GM23338 (cell line): ENCODE data around the gene TMEM135.

Experiments
- CREB1 ChIP-seq: fragments of 250-450 bp; sonication (Bioruptor Pico); IDR thresholded peaks from 2 replicates; pipeline ENCODE4 v1.5.0; 2020; ENCODE audit warnings: low read depth, mild to moderate bottlenecking, moderate library complexity
- CTCF ChIP-seq, 2 experiments: fragments of 200-600 bp in 1 of 2; sonication (generic) in 1 of 2; conservative IDR thresholded peaks; 2 replicates each; pipeline versions ENCODE4 v1.5.1 to v1.6.1; 2016 to 2017; ENCODE audit warnings: antibody characterized with exemption in 2 of 2, low read depth in 2 of 2, mild to moderate bottlenecking in 2 of 2, moderate library complexity in 1 of 2
- ETS1 ChIP-seq: IDR thresholded peaks from 2 replicates; pipeline ENCODE4 v1.6.1; 2016; ENCODE audit warnings: antibody characterized with exemption
- EZH2 ChIP-seq: fragments of 200-600 bp; sonication (generic); IDR thresholded peaks from one replicate; pipeline ENCODE4 v1.8.0; 2017; ENCODE audit warnings: antibody characterized with exemption, mild to moderate bottlenecking, low read depth; ENCODE audit not compliant: unreplicated experiment
- EZH2phosphoT487 ChIP-seq: fragments of 200-600 bp; sonication (generic); IDR thresholded peaks from one replicate; pipeline ENCODE4 v1.8.1; 2018; ENCODE audit warnings: antibody characterized with exemption; ENCODE audit not compliant: unreplicated experiment
- JUNB ChIP-seq: IDR thresholded peaks from one replicate; pipeline ENCODE4 v1.6.1; 2016; ENCODE audit warnings: antibody characterized with exemption; ENCODE audit not compliant: unreplicated experiment
- POLR2AphosphoS5 ChIP-seq: IDR thresholded peaks from 2 replicates; pipeline ENCODE4 v1.6.1; 2016; ENCODE audit warnings: antibody characterized with exemption, low read depth
- REST ChIP-seq: IDR thresholded peaks from one replicate; pipeline ENCODE4 v1.6.1; 2018; ENCODE audit warnings: antibody characterized with exemption; ENCODE audit not compliant: unreplicated experiment
- ZNF331 ChIP-seq: fragments of 250-450 bp; sonication (Bioruptor Pico); IDR thresholded peaks from 2 replicates; pipeline ENCODE4 v1.5.0; 2020; ENCODE audit warnings: low read depth, mild to moderate bottlenecking, moderate library complexity

DNA sequence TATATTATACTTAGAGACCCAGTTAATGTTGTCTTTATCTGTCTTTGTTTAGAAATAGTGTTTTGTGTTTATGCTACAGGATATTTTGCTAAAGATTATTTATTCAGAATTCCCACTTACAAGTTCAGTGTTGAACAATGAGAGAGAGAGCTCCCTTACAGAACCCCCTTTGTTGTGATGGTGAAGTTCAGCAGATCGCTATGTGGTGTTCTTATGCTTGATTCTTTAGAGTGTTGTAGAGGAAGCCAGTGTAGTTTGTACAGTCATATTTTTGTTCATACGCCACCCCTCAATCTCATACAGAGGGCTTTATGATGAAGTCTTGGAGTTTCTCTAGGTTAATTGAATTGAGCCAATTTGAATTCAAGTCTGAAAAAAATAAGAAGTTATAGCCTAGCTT lies 150.2 kb downstream of the TMEM135 start:
- TF ChIP-seq POLR2AphosphoS5 (no peak), CREB1 (CRISPR knock-in tag) (no peak), CTCF (conservative IDR thresholded peaks at IDR 0.05; ENCODE audit: low read depth in 2 of 2) (no peak), REST (no peak), EZH2phosphoT487 (no peak), EZH2 (no peak), ETS1 (no peak), ZNF331 (no peak), JUNB (no peak)
